Stimulated activated CD4-positive, alpha-beta T cell treated with anti-CD3 and anti-CD28 coated beads, TNF-alpha, amount 100 ng/mL, for 48 hours (primary cell): Measurements from ENCODE around the gene ATXN7L1.
A peak's percentile ranks its signal among the peaks of the same experiment; 100 is the strongest.

ENCODE experiments used
- DNase-seq, 3 donors: peaks; one replicate each; pipeline ENCODE4 v3.0.0-alpha.2; 2020; ENCODE audit warnings: low read depth in 3 of 3

The ATXN7L1 gene

GRCh38 chr7:105648561-105649401, 227.6 kb downstream of the ATXN7L1 start:
- no peak for DNase-seq

DNA sequence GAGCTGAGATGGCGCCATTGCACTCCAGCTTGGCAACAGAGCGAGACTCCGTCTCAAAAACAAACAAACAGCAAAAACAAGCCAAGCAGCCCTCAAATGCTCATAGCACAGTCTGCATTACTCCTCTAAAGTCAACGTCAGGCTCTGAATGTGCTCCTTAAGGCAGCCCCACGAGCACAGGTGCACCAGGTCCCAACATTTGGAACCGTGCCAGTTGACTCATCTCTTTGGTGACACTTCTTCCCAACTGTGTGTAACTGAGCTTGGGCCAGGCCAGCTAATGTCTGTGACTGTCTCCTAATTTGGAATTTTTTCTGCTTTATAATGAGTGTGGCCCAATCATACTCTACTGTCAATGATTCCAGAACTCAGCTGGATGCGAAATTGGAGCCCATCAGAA, 228.8 kb downstream of the ATXN7L1 start:
- peak in 1 of 3 donors; percentile 12 for DNase-seq

DNA sequence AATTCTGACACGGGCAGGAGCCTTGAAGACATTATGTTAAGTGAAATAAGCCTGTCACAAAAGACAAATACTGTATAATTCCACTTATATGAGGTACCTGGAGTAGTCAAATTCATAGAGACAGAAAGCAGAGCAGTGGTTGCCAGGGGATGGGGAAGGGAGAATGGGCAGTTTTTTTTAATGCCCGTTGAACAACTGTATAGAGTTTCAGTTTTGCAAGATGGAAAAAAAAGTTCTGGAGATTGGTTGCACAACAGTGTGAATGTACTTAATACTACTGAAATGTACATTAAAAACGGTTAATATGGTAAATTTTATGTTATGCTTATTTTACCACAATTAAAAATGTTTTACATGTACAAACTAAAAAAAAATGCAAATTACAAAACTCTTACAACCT, 231.5 kb downstream of the ATXN7L1 start:
- no peak for DNase-seq

DNA sequence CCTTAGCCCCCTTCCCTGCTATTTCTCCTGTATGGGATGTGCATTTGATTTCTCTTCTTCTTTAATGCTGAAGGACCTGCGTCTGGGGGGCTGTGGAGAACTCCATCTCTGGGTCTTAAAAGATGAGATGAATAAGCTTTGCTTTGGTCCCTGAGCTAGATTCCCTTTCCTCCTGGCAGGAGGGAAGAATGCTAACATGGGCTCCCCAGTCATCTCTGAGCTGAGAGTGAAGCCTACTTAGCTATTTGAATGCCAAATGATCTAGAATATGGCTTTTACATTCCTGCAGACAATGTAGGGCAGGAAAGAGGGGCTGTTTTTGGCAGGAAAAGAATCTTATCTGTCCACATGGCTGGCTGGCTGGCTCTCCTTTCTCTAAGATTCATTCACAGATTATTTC, 232.5 kb downstream of the ATXN7L1 start:
- no peak for DNase-seq

GRCh38 chr7:105643384-105643783, 233.0 kb downstream of the ATXN7L1 start:
- DNase-seq = no peak

DNA sequence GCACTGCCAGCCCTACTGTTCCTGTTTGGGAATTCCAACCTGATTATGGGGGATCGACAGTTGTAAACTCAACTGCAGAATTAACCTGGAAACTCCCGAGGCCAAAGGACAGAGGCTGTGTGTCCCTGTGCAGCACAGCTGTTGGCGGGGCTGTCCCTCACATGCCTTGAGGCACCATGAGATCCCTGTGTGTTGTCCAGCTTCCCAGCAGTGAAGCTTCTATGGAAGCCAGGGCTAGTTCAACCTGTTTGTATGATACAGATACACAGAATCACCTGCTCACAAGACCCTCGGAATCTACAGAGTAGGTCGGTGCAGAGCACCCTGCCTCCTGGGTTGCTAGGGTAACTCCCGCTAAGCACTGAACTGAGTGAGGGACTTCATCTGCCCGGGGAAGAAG, 234.1 kb downstream of the ATXN7L1 start:
- DNase-seq = no peak

- no peak for DNase-seq
Observed at GRCh38 chr7:105640956-105641810, 235.2 kb downstream of the ATXN7L1 start.

DNA sequence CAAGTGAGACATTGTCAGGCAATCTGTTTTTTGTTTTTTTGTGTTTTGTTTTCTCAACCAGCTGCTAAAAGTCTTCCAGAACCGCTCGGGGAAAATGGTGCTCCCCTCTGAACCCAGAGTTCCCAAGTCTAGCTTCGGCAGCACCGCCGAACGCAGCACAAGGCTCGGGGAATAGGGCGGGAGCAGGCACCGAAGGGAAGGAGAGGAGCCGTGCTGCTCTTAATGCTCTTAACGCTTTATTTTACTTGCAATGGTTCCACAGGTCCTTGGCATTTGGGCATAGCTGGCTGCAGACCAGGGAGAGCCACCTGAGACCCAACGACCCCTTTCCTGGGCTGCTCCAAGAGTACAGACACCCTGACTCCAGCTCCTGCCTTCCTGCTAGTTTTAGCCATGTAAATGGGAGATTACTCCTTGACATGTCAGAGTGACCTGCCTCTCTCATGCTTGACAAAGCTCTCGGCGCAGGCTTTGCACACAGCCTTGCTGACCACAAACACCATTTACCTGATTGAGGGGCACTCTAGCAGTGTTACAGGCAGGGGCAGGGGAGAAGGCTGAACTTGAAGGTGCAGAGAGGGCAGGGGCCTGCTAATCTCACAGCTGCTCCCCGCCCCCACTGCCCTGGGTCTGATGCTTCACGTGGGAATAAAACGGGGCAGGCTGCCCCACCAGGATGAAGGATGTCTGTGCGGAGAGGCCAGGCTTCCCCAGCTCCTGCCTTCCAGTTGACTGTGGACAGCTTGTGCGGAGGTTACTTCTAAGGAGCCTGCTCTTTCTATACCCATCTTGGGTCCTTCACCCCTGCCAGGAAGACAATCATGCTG, 236.5 kb downstream of the ATXN7L1 start:
- DNase-seq = no peak

DNA sequence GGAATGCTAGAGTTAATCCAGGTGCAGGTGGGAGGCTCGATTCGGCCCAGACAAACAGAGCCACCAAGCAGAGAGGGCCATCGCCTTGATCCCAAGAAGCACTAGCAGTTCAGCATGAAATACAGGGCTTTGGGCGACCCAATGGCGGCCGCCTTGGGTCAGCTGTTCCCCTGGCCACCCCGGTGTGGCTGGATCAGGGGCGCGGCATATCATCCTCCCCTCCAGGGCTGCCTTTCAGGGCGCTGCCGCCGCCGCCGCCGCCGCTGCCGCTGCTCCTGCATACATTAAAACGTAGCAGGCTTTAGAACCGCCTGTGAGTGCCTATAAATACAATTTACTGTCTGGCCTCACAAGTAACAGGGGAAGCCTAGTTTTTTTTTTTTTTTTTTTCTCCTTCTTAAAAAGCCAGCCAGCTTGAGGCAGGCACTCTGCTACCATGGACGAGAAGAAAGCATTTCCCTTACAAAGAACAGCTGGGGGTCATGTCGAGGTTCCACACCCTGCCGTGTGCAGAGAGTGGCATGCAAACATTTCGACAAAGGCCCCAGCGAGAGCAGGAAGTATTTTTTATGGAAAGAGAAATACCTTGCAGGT, 237.4 kb downstream of the ATXN7L1 start:
- no peak for DNase-seq

- no peak for DNase-seq
Observed at GRCh38 chr7:105638334-105638733, 238.1 kb downstream of the ATXN7L1 start.

DNA sequence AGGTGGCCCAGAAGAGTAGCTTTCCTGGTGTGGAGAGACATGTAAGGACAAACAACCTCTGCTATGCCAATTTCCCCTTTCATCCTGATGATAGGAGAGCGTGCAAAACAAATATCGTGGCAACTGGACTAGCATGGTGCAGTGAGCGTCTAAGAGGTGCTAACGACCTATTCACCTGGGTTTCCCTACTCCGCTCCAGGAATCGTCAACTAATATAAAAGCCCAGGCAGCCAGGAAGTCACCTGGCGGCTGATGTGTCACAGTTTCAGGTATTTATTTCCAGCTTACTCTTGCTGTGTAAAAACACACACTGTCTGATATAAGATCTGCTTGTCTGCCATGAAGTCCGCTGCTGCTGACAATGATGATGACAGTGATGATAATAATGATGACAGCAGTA, 238.6 kb downstream of the ATXN7L1 start:
- no peak for DNase-seq

DNA sequence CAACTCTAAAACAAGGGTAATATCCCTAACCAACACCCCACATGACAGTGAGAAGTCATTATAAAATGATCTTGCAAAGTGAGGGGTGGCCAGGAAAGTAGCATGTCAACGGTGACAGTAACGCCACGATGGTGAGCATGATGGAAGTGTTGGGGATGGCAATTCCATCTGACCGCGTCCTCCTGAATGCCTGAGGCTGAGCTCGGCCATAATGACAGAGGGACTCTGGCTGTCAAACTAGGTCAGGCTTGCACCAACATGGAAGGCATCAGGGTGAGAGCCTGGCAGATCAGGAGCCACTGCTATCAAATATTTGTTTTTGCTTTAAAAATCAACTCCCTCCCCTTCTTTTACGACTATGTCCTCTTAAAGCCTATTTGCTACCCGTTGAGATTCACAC, 239.4 kb downstream of the ATXN7L1 start:
- DNase-seq = no peak

DNA sequence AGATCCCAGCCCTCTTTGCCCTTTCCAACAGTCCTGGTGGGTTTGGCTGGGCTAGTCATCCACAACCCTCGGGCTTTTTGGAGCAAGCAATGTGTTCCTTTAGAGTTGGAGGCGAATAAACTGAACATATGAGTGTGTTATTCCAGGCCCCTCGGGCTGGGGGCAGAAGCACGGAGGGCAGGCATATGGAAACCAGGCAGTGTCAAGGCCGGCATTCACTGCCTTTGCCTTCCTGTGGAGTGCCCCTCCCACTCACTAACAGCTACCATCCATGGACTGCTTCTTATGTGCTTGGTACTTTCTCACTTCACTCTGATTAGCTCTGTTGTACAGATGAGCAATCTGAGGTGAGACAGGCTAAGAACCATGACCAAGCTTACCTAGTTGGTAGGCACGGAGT, 241.2 kb downstream of the ATXN7L1 start:
- no peak for DNase-seq

DNA sequence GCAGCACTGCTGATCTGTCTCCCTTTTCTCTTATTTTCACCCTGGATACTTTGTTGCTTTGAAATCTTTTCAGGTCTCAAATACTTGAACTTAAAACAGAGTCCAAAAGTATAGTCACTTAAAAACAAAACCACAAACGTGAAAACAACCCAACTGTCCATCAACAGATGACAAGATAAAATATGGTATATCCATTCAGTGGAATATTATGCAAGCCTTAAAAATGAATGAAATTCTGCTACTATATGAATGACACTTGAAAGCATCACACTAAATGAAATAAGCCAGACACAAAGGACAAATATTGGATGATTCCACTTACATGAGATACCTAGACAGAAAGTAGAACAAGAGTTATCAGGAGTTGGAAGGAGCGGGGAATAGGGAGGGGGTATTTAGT, 250.4 kb downstream of the ATXN7L1 start:
- no peak for DNase-seq

DNA sequence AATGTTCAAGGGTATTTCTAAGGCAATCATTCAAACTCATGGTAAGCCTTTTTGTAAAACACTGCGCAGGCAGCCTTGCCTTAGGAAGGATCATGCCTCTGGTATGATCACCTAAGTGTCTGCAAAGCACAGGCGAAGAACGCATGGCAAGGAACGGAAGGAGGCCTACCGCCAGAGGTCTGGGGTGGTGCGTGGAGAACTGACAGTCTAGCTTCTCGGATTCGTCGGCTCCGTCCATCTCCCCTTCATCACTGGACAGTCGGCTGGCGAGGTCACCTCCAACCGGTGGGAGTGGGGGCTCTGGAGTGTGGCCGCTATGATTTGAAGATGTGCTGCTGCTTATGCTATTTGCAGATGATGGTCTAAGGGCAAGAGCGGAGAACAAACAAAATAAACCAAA, 252.5 kb downstream of the ATXN7L1 start:
- DNase-seq = no peak

- no peak for DNase-seq
Observed at GRCh38 chr7:105623378-105623777, 253.0 kb downstream of the ATXN7L1 start.

DNA sequence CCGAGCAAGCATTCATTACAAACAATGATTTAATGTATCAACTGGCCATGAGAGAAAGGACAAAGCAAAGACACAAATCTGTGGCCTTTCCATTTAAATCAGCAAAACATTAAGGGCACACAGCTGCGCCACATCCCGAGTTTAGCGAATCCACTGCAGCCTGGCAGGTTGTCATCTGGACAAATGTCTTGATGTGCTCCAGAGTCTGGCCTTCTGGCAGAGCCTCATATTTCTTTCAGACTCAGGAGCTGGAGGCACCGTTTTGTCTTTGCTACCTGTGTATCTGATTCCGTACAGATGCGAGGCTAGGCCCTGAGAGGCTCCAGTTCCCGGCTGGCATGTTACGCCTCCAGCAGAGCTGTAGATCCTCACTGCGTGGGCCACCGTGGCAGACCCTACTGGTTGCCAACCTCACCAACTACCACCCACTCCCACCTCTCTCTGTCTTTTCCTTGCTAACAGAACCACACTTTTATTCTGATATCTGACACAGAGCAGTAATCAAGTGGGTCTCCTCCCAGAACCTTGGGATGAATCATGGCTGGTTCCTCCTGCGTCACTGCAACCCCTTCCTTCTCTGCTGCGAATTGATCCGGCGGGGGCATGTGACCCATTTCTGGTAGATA, 254.2 kb downstream of the ATXN7L1 start:
- no peak for DNase-seq

DNA sequence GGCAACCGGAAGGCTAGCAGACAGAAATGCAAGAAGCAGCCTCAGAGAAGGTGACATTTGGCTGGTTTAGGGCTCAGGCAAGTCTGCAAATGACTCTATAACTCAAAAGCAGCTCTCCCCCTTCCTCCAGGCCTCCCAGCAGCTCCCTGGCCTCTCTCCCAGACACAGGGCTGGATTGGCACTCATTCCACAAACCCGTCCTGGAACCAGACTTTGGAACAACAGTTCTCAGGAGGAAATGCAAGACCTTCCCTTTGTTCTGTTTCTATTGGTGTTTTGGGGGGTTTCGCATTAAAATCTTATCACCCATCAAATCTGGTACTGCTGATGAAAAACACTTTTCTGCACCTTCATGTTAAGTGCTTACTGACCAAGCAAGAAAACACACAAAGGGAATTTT, 254.8 kb downstream of the ATXN7L1 start:
- no peak for DNase-seq

GRCh38 chr7:105621176-105621575, 255.2 kb downstream of the ATXN7L1 start:
- DNase-seq = no peak

- DNase-seq = no peak
Observed at GRCh38 chr7:105619590-105619989, 256.8 kb downstream of the ATXN7L1 start.

DNA sequence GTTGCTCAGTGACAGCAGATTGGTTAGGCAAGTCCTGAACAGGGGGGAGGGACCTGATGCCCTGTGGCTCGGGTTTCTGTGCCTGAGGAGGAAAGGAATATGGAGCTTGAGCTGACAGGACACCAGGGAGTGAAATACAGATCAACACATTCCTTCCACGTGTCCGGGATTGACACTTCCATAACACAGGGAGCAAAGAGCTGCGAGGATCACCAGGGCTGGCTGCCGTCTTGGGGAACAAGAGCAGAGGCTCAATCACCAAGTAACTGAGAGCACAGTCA, 258.4 kb downstream of the ATXN7L1 start:
- no peak for DNase-seq
